ENCODE measurements around the gene NAALADL1.
A peak's percentile ranks its signal among the peaks of the same experiment; 100 is the strongest.
"Not testable (repeated sequence)": the region's sequence is repeated elsewhere in the genome, so short reads cannot be mapped to it uniquely, and the experiment has no call there.

NAALADL1 gene

DNA sequence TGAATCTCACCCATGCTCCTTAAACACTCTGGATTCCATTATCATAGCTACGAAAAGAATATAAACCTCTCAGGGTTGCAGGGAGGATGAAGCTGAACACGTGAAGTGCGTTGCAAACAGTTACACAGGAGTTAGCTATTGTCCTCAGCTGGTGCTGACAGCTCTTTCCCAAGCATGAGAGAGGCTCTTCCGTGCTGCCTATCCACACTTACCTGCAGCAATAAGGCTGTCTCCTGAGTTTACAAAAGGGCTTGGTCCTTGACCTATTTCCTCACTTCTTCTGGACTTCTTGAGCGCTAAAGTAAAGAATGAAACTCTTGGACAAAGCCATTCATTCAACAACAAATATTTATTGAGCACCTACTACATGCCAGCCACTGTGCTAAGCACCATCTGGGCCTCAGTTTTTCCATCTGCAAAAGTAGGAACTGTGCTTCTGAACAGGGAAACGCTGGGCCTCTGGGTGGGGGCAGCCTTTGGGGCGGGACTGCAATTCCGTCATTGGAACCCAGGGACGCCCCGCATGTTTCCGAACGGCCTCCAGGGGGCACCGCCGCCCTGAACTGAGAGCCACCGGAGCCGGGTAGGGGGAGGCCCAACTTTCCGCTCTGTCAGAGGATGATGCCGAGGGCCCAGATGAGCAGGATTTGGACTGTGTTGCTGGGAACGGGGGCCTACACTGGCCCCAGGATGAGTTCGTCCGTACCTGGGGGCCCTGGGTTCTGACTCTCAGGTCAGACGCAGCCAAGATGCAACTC lies 45.0 kb downstream of the NAALADL1 start:
- DNase-seq, result peak; percentile 85 to 92 (median 88)

GRCh38 chr11:65008873-65009272 lies 49.5 kb downstream of the NAALADL1 start:
- DNase-seq, result no peak

DNA sequence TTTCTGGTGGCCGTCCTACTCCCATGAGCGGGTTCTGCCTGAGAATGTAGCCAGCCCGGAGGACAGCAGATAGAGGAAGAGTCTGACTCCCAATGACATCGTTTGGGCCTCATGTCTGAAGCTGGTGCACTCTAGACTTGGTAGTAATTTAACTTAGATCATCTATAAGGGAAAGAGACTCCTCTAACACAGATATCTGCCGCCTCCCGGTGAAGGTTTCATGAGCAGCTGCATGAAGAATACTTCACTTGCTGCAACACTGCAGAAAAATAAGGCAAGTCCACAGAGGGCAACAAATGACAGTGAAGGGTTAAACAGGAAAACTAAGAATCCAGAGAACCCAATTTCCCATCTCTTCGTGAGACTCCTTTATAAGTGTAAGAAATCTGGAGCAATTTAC lies 50.3 kb downstream of the NAALADL1 start:
- DNase-seq, result no peak

DNA sequence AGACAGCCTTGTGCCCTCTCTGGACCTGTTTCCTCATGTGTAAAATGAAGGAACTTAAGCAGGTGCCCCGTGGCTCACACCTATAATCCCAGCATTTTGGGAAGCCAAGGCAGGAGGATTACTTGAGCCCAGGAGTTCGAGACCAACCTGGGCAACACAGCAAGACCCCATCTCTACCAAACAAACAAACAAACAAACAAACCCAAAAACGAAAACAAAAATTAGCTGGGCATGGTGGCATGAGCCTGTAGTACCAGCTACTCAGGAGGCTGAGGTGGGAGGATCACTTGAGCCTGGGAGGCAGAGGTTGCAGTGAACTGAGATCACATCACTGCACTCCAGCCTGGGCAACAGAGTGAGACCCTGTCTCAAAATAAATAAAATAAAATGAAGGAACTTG lies 54.4 kb downstream of the NAALADL1 start:
- not testable (repeated sequence) for DNase-seq

DNA sequence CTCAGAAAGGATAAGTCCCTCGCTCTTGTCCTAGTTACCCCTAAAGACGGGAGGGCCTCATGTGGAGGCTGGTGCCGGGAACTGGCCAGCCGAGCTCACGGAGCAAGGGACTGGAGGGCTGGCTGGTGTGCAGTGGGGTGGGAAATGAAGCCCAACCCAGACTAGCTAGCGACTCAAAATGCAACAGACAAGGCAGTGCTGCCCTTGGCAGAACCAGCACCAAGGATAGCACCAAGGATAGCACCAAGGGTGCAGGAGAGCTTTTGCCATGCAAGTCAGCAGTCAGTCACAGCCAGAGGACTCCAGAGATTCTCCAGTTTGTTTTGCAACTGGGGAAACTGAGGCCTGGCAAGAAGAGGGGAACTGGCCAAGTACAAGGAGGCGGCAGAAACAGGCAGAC lies 55.1 kb downstream of the NAALADL1 start:
- DNase-seq, result no peak

- no peak for DNase-seq
These were observed 55.6 kb downstream of the NAALADL1 start for GRCh38 chr11:65002706-65003105.

GRCh38 chr11:64999478-64999877 lies 58.9 kb downstream of the NAALADL1 start:
- no peak for DNase-seq

GRCh38 chr11:64998690-64999431 lies 59.5 kb downstream of the NAALADL1 start:
- DNase-seq, result peak in 2 of 3 experiments; percentile 44 to 72

- DNase-seq, result peak; percentile 6 to 45 (median 18)
These were observed 60.2 kb downstream of the NAALADL1 start for GRCh38 chr11:64998141-64998540.

DNA sequence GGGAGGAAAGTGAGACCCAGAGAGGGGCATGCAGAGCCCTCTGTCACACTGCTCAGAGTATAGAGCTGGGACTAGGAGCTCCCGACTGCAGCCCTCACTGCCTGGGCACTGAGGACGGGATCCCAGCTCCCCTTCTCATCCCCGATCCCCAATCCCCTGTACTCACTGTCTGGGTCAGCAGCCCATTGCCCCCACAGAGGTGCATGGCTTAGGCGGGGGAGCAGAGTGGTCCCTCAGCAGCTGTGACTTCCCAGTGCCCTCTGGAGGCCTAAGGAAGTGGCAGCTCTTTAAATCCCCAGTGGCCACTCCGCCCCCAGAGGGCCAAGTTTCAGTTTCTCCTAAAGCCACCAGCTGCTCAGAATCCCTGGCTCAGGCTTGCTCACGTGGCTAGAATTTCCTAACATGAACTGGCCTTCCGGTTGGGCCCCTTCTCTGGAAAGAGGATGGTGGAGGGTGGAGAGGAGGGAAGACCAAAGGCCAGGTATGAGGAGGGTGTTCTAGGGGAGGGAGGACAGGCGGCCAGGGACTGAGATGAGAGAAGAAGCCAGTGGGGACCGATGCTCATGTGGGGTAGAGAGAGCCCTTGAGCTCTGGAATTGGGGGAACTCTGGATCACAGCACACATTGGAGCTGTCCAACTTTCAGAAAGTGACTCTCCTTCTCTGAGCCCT lies 61.5 kb downstream of the NAALADL1 start, which contains the start of gene BATF2:
Gene BATF2, minus strand, starts transcription at position 262 of the 671 bp plus-strand sequence. Its CDS starts 57 bp downstream, at position 205.
- peak; percentile 42 to 72 (median 56) for DNase-seq

DNA sequence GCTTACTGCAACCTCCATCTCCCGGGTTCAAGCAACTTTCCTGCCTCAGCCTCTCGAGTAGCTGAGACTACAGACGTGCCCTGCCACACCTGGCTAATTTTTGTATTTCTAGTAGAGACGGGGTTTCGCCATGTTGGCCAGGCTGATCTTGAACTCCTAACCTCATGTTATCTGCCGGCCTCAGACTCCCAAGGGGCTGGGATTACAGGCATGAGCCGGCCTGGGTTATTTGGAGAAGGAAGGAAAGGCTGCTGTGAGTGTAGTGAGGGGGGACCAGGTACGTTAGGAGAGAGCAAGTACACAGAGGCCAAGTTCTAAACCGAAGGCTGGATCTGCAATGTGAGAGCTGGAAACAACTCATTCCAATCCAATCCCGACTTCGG lies 62.0 kb downstream of the NAALADL1 start:
- DNase-seq, result no peak

All from NCI-H1417 (cell line).